ENCODE results near the gene HPD. TPM values are rescaled to one million over a fixed set of nuclear protein-coding genes. Genes with fewer than 3 reads are reported as not detected.

HPD gene
- total RNA-seq, 4 donors from 2014 or later: 1.4 TPM; not detected in 3

DNA sequence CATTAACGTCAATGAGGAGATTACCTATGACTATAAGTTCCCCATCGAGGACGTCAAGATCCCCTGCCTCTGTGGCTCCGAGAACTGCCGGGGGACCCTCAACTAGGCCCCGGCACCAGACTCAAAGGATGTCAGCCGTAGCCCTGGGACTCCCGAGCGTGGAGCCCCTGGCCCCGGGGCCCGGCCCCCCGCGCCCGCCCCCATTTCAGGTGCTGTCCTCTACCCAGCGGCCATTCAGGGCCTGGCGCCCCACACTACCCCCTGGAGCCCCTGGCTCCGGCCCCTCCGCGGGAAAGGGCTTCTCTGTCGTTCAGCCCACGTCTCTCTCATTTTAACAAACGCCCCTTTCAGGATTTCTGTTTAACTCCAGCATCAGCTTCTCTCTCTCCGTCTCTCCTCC, 28.5 kb downstream of the HPD start:
- H3K36me3 ChIP-seq: peaks cover 59% of the 10 kb centered on the region
- no peak overlapping the region for H3K4me3 ChIP-seq
- TF ChIP-seq, protein P1, sequence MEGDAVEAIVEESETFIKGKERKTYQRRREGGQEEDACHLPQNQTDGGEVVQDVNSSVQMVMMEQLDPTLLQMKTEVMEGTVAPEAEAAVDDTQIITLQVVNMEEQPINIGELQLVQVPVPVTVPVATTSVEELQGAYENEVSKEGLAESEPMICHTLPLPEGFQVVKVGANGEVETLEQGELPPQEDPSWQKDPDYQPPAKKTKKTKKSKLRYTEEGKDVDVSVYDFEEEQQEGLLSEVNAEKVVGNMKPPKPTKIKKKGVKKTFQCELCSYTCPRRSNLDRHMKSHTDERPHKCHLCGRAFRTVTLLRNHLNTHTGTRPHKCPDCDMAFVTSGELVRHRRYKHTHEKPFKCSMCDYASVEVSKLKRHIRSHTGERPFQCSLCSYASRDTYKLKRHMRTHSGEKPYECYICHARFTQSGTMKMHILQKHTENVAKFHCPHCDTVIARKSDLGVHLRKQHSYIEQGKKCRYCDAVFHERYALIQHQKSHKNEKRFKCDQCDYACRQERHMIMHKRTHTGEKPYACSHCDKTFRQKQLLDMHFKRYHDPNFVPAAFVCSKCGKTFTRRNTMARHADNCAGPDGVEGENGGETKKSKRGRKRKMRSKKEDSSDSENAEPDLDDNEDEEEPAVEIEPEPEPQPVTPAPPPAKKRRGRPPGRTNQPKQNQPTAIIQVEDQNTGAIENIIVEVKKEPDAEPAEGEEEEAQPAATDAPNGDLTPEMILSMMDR (IDR thresholded peaks at IDR 0.05): no peak
- TF ChIP-seq EP300 (IDR thresholded peaks at IDR 0.05) (no peak), POLR2AphosphoS5 (IDR thresholded peaks at IDR 0.05) (no peak), POLR2A (IDR thresholded peaks at IDR 0.05) (no peak)
- H3K27ac ChIP-seq: no peak overlapping the region
- DNase-seq (ENCODE audit: low spot score in 2 of 2): no peak
- 95% methylated on average over 17 of the region's 23 CpGs for WGBS
- no peaks in the 10 kb centered on the region for H3K9me3 ChIP-seq
- no peaks in the 10 kb centered on the region for H3K4me1 ChIP-seq
- H3K27me3 ChIP-seq: no peaks in the 10 kb centered on the region

DNA sequence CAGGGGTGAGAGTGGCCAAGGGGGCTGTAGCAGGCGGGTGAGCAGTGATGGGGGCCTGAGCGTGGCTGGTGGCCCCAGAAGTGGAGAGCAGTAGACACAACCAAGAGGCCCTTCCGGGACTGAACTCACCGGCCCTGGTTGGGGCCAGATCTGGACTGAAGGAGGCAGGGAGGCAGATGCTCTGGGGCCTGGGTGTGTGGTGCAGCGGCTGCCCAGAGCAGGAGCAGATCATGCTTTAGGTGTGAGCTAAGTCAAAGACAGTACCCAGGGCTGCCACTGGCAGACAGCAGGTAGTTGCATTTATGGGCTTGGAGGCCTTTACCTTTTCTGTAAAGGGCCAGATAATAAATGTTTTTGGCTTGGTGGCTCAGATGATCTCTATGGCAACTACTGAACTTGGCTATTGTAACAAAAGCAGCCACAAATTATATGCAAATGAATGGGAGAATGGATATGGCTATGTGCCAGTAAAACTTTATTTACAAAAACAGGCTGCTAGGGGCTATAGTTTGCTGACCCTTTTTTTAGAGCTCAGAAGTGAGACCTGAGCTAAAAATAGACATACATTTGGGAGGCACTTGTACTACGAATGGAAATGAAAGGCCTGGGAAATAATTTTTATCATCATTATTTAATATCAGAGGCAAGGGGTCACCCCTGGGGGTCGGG, 29.3 kb downstream of the HPD start:
- Histone ChIP-seq H3K4me3 (no peak overlapping the region), H3K27me3 (no peaks in the 10 kb centered on the region), H3K4me1 (no peaks in the 10 kb centered on the region), H3K27ac (no peak overlapping the region), H3K36me3 (peaks cover 60% of the 10 kb centered on the region), H3K9me3 (no peaks in the 10 kb centered on the region)
- WGBS: 78% methylated on average over 5 of the region's 7 CpGs
- TF ChIP-seq EP300 (IDR thresholded peaks at IDR 0.05): no peak
- TF ChIP-seq POLR2A (IDR thresholded peaks at IDR 0.05): no peak
- TF ChIP-seq, protein P1 (IDR thresholded peaks at IDR 0.05): no peak
- TF ChIP-seq POLR2AphosphoS5 (IDR thresholded peaks at IDR 0.05): no peak
- DNase-seq (ENCODE audit: low spot score in 2 of 2): no peak

DNA sequence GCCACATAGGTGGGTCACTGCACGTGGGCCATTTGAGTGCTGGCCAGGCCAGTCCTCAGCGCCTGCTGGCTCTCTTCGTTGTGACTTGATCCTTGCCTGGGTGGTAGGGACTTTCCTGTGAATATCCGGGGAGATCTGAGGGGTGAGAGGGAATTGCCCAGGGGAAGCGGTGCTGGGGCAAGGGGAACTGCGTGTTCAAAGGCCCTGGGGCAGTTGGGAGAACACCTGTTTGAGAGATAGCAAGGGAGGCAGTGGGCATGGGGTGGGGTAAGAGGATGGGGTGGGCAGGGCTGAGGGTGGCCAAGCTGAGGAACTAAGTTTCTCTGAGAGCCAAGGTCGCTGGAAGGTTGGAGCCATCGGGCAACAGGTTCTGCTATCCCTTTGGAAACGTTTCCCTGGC, 29.8 kb downstream of the HPD start:
- no peak for DNase-seq (ENCODE audit: low spot score in 2 of 2)
- H3K27me3 ChIP-seq: no peaks in the 10 kb centered on the region
- TF ChIP-seq POLR2A (IDR thresholded peaks at IDR 0.05) (no peak), POLR2AphosphoS5 (IDR thresholded peaks at IDR 0.05) (no peak), EP300 (IDR thresholded peaks at IDR 0.05) (no peak)
- TF ChIP-seq, protein P1 (IDR thresholded peaks at IDR 0.05): no peak
- WGBS: 66% methylated on average over 9 of the region's 9 CpGs
- no peak overlapping the region for H3K27ac ChIP-seq
- H3K4me1 ChIP-seq: no peaks in the 10 kb centered on the region
- H3K9me3 ChIP-seq: no peaks in the 10 kb centered on the region
- H3K4me3 ChIP-seq: no peak overlapping the region
- peaks cover 65% of the 10 kb centered on the region for H3K36me3 ChIP-seq

DNA sequence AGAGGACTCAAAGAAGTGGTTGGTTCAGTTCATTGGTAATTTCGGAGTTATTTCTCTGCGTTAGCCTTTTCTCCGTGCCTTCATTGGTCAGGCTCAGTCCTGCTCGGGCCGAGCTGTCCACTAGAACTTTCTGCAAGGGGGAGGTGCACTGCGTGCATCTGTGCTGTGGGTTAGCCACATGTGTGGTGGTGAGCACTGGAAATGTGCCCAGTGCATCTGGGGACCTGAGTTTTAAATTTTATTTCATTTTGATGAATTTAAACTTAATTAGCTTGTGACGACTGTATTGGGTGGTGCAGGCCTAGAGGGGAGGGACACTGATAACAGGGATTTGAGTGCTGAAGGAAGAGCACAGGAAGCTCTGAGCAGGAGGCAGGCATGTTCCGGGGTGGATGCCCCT, 30.4 kb downstream of the HPD start:
- Histone ChIP-seq H3K4me1 (no peaks in the 10 kb centered on the region), H3K27me3 (no peaks in the 10 kb centered on the region), H3K9me3 (no peaks in the 10 kb centered on the region), H3K36me3 (peaks cover 71% of the 10 kb centered on the region), H3K27ac (no peak overlapping the region), H3K4me3 (no peak overlapping the region)
- DNase-seq (ENCODE audit: low spot score in 2 of 2): no peak
- 87% methylated on average over 8 of the region's 8 CpGs for WGBS
- TF ChIP-seq POLR2AphosphoS5 (IDR thresholded peaks at IDR 0.05): no peak

DNA sequence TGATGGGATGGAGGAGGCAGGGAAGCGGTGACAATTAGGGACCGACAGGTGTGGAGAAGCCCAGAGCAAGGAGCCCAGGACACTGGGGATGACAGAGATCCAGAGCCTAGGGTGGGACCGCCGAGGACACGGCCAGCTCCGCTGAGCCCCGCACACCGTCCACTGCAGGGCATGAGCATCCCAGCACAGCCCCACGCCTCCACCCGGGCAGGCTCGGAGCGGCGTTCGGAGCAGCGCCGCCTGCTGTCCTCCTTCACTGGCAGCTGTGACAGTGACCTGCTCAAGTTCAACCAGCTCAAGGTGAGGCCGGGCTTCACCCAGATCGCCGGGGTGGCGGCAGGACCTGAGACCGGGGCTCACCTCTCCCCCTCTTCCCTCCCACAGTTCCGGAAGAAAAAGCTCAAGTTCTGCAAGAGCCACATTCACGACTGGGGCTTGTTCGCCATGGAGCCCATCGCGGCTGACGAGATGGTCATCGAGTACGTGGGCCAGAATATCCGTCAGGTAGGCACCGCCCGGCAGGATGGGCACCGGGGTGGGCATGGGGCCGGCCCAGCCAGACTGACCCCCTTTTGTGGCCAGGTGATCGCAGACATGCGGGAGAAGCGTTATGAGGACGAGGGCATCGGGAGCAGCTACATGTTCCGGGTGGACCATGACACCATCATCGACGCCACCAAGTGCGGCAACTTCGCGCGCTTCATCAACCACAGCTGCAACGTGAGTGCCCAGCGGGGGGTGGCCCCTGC, 31.1 kb downstream of the HPD start:
- no peaks in the 10 kb centered on the region for H3K9me3 ChIP-seq
- WGBS: 92% methylated on average over 42 of the region's 48 CpGs
- H3K27me3 ChIP-seq: no peaks in the 10 kb centered on the region
- H3K4me1 ChIP-seq: no peaks in the 10 kb centered on the region
- no peak overlapping the region for H3K4me3 ChIP-seq
- H3K27ac ChIP-seq: no peak overlapping the region
- H3K36me3 ChIP-seq: peaks cover 78% of the 10 kb centered on the region
- DNase-seq (ENCODE audit: low spot score in 2 of 2): no peak
- TF ChIP-seq, protein P1 (IDR thresholded peaks at IDR 0.05): no peak
- TF ChIP-seq EP300 (IDR thresholded peaks at IDR 0.05): no peak
- no peak for TF ChIP-seq POLR2AphosphoS5 (IDR thresholded peaks at IDR 0.05)
- no peak for TF ChIP-seq POLR2A (IDR thresholded peaks at IDR 0.05)
